ENCODE measurements around the gene TNRC6A. TPM values are rescaled to one million over a fixed set of nuclear protein-coding genes. Genes with fewer than 3 reads are reported as not detected.
"Not testable (repeated sequence)": the region's sequence is repeated elsewhere in the genome, so short reads cannot be mapped to it uniquely, and the experiment has no call there.

The TNRC6A gene
- total RNA-seq, 1 experiment from 2014 or later: 28.6 TPM

DNA sequence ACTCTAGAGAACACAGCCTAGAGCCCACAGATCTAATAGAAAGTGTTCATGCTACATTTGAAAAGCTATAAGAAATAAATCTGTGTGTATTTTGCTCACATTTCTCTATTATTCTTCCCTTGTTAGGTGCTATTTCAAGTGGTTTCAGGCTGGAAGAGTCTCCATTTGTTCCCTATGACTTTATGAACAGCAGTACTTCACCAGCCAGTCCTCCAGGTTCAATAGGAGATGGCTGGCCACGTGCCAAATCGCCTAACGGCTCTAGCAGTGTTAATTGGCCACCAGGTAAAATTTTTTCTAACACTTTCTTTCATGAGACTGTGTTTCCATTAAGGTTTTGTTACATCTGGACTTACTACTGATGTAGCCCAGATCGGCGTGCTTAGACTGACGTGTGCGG, 85.6 kb downstream of the TNRC6A start:
- no peak for DNase-seq (ENCODE audit: low read depth)

GRCh38 chr16:24816688-24817087, 87.2 kb downstream of the TNRC6A start:
- DNase-seq (ENCODE audit: low read depth): no peak

DNA sequence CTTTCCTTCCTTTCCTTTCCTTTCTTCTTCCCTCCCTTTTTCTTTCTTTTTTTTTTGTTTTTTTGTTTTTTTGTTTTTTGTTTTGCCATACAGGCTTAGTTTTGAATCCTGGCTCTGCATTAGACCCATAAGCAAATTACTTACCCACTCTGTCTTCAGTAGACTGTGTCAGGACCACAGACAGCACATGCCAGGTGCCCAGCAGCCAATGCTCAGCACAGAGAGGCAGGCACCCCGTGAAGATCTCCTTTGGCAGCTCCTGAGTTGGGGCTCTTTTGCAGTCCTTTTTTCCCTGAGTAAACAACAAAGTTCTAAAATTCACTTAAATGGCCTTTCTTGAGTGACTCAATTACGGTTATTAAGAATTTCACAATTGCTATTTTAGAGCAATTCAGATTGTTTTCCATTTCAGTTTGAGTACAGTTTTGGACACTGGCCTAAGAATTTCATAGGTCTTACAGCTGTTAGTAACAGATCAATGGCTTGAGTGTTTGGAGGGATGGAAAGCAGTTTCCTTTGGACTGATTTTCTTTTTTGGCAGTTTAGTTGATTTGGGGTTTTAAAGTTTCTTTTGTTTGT, 90.1 kb downstream of the TNRC6A start:
- DNase-seq (ENCODE audit: low read depth): no peak

- DNase-seq (ENCODE audit: low read depth): no peak
Measured at GRCh38 chr16:24820522-24820921, 91.1 kb downstream of the TNRC6A start.

- no peak for DNase-seq (ENCODE audit: low read depth)
Measured at GRCh38 chr16:24821129-24821528, 91.7 kb downstream of the TNRC6A start.

GRCh38 chr16:24822542-24822941, 93.1 kb downstream of the TNRC6A start:
- no peak for DNase-seq (ENCODE audit: low read depth)

GRCh38 chr16:24822974-24823373, 93.5 kb downstream of the TNRC6A start:
- no peak for DNase-seq (ENCODE audit: low read depth)

- no peak for DNase-seq (ENCODE audit: low read depth)
Measured at GRCh38 chr16:24825696-24826095, 96.2 kb downstream of the TNRC6A start.

- no peak for DNase-seq (ENCODE audit: low read depth)
Measured at GRCh38 chr16:24826096-24826690, 96.7 kb downstream of the TNRC6A start.

DNA sequence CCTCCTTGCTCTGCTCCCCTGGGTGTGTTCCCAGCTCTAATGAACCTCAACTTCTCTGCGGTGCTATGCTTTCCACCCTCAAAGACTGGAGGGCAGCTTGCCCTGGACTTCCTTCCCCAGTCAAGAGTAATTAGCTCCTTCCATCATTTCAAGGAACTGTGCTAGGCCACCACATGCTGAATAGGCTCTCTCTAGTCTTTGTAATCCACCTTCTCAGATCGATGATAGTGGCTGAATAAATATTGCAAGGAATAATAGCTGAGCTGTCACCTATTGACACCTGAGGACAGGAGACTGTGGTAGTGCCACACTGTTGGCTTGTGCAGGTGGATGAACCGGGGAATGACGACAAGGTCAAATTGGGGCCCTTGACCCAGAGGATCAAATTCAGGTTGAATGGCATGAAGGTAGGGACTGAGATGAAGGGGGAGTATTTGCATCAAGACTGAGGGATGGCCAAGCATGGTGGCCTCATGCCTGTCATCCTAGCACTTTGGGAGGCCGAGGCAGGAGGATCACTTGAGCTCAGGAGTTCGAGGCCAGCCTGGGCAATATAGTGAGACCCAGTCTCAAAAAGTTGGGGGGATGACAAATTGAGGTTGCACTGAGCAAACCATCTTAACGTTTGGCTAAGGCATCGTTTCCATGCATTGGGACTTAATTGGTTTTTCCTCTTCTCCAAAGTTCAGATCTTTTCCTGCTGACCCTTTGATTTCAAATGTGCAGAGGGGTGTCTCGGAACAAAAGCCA, 97.5 kb downstream of the TNRC6A start:
- no peak for DNase-seq (ENCODE audit: low read depth)

- DNase-seq (ENCODE audit: low read depth): no peak
Measured at GRCh38 chr16:24829153-24829552, 99.7 kb downstream of the TNRC6A start.

DNA sequence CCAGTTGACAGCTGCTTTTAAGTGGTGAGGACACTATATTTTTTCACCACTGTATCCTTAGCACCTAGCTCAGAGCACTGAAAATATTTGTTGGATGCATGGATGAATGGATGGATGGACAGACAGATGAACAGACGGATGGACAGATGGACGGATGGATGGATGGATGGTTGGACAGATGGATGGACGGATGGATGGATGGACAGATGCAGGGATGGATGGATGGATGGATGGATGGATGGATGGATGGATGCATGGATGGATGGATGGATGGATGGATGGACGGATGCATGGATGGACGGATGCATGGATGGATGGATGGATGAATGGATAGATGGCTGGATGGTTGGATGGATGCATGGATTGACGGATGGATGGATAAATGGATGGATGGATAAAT, 103.9 kb downstream of the TNRC6A start:
- DNase-seq (ENCODE audit: low read depth): no peak

GRCh38 chr16:24834459-24835335, 105.2 kb downstream of the TNRC6A start:
- peak; percentile 45 for DNase-seq (ENCODE audit: low read depth)

GRCh38 chr16:24836836-24837235, 107.4 kb downstream of the TNRC6A start:
- DNase-seq (ENCODE audit: low read depth): no peak

DNA sequence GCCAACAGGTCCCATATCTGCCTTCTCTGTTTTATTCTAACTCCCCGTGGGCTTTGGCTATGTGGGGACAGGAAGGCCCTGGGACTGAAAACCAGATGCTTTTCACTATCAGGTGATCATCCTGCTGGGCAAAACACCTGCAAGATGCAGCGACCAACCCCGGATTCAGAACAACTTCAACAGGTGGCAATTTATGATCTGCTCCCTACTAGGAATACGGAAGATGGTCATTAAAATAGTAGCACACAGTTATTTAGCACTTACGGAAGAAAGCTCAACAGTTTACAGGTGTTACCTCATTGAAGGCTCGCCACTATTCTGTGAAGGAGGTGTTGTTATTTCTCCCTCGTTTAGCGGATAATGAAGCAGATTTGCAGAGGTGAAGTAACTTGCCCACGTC, 108.5 kb downstream of the TNRC6A start:
- no peak for DNase-seq (ENCODE audit: low read depth)

- peak; percentile 40 for DNase-seq (ENCODE audit: low read depth)
Measured at GRCh38 chr16:24838554-24839266, 109.3 kb downstream of the TNRC6A start.

GRCh38 chr16:24839347-24839972, 110.0 kb downstream of the TNRC6A start:
- DNase-seq (ENCODE audit: low read depth): no peak

GRCh38 chr16:24841291-24841690, 111.8 kb downstream of the TNRC6A start:
- DNase-seq (ENCODE audit: low read depth): no peak

GRCh38 chr16:24844101-24845030, 114.9 kb downstream of the TNRC6A start:
- DNase-seq (ENCODE audit: low read depth): peak; percentile 48

DNA sequence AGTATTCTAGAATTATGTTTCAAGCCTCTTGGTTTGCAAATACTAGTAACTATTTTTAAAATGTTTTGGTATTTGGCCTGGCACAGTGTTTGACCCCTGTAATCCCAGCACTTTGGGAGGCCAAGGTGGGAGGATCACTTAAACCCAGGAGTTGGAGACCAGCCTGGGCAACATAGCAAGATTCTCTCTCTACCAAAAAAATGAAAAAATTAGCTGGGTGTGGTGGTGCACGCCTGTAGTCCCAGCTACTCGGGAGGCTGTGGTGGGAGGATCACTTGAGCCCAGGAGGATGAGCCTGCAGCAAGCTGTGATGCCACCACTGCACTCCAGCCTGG, 115.5 kb downstream of the TNRC6A start:
- DNase-seq (ENCODE audit: low read depth): not testable (repeated sequence)

Data from Daoy (cell line).